NB4 (cell line): ENCODE results near the gene EIF3F.

ENCODE experiments used
- CTCF ChIP-seq: IDR thresholded peaks from one replicate; pipeline ENCODE4 v1.5.1; 2012; ENCODE audit warnings: low read depth, low read length
- POLR2A ChIP-seq: IDR thresholded peaks from 2 replicates; pipeline ENCODE4 v1.6.1; 2011; ENCODE audit warnings: mild to moderate bottlenecking; ENCODE audit not compliant: insufficient read length; ENCODE audit errors: extremely low read depth

DNA sequence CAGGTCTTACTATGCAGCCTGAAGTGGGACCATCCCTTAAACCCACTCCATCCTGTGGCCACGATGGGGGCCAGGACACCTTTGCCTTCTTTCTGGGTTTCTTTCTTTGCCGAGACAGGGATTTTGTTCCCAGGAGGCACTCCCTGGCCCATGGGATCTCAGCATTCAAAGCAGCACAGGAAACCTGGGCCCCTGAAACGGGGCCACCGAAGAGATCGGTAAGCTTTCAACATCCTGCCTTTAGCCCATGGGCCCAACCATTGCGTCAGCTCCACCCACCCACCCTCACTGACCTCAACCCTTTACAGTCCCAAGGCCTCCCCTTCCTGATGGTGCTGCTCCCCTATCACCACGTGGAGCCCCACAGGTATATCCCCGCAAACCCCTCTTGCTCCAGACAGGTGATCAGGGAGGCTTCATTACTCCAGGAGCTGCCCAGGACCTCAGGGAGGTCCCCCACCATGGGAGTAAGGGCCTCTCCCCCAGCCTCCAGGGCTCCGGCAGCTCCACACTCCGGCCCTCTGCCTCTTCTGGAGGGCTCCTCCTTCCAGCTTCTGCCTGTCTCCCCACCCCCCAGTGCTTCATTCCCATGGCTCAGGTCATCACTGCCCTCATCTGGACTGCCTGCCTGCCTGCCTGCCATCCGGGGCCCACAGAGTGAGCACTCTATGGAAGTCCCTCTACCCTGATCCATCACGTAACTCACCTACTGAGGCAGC is 51.8 kb downstream of the EIF3F start:
- TF ChIP-seq CTCF (no peak), POLR2A (no peak)
